HepG2 (cell line): ENCODE data around the gene VEGFA. TPM values are rescaled to one million over a fixed set of nuclear protein-coding genes. Genes with fewer than 3 reads are reported as not detected.

Source experiments
- E2F2 ChIP-seq: sonication (generic); formaldehyde crosslinking; IDR thresholded peaks from 2 replicates; pipeline ENCODE4 v1.4.0; 2020; ENCODE audit warnings: missing genetic modification reagents, borderline replicate concordance
- IRF1 ChIP-seq: sonication (generic); formaldehyde crosslinking; IDR thresholded peaks from 2 replicates; pipeline ENCODE4 v1.4.0; 2020; ENCODE audit warnings: low read depth, mild to moderate bottlenecking, missing genetic modification reagents
- MLX ChIP-seq: IDR thresholded peaks from 2 replicates; pipeline ENCODE4 v1.6.1; 2016
- PHF21A ChIP-seq: sonication (generic); formaldehyde crosslinking; IDR thresholded peaks from 2 replicates; pipeline ENCODE4 v1.5.0; 2020; ENCODE audit warnings: mild to moderate bottlenecking, missing genetic modification reagents
- RBM22 ChIP-seq: fragments of 200-400 bp; formaldehyde crosslinking; optimal IDR thresholded peaks from 2 replicates; pipeline ENCODE3; 2017; ENCODE audit warnings: mild to moderate bottlenecking, low read length, moderate library complexity
- RELA ChIP-seq: sonication (generic); formaldehyde crosslinking; IDR thresholded peaks from 2 replicates; pipeline ENCODE4 v1.4.0; 2020; ENCODE audit warnings: missing genetic modification reagents
- SOX5 ChIP-seq: IDR thresholded peaks from 2 replicates; pipeline ENCODE4 v1.6.1; 2016; ENCODE audit warnings: borderline replicate concordance
- SPEN ChIP-seq: sonication (generic); formaldehyde crosslinking; IDR thresholded peaks from 2 replicates; pipeline ENCODE4 v1.5.1; 2020; ENCODE audit warnings: low read depth, mild to moderate bottlenecking, missing genetic modification reagents
- THAP9 ChIP-seq: sonication (generic); formaldehyde crosslinking; IDR thresholded peaks from 2 replicates; pipeline ENCODE4; 2020; ENCODE audit warnings: missing genetic modification reagents, mild to moderate bottlenecking, borderline replicate concordance
- THYN1 ChIP-seq: sonication (generic); formaldehyde crosslinking; IDR thresholded peaks from 2 replicates; pipeline ENCODE4 v1.8.1; 2023; ENCODE audit warnings: low read depth, mild to moderate bottlenecking, moderate library complexity, missing genetic modification reagents, borderline replicate concordance
- TRIM22 ChIP-seq: fragments of 450-650 bp; IDR thresholded peaks from 2 replicates; pipeline ENCODE4 v1.6.1; 2017
- ZC3H13 ChIP-seq: sonication (generic); formaldehyde crosslinking; IDR thresholded peaks from 2 replicates; pipeline ENCODE4 v1.8.1; 2023; ENCODE audit warnings: mild to moderate bottlenecking, missing genetic modification reagents, moderate library complexity
- ZNF235 ChIP-seq: sonication (generic); formaldehyde crosslinking; IDR thresholded peaks from 2 replicates; pipeline ENCODE4 v1.8.1; 2023; ENCODE audit warnings: mild to moderate bottlenecking, missing genetic modification reagents, borderline replicate concordance
- ZNF460 ChIP-seq: sonication (generic); formaldehyde crosslinking; IDR thresholded peaks from 2 replicates; pipeline ENCODE4 v1.5.1; 2020; ENCODE audit warnings: missing genetic modification reagents, mild to moderate bottlenecking, borderline replicate concordance
- ZNF605 ChIP-seq: sonication (generic); formaldehyde crosslinking; IDR thresholded peaks from 2 replicates; pipeline ENCODE4 v1.8.0; 2022; ENCODE audit warnings: mild to moderate bottlenecking, missing genetic modification reagents
- ZNF766 ChIP-seq: sonication (generic); formaldehyde crosslinking; IDR thresholded peaks from 2 replicates; pipeline ENCODE4 v1.5.0; 2020; ENCODE audit warnings: missing genetic modification reagents, borderline replicate concordance
- ZNF772 ChIP-seq: sonication (generic); formaldehyde crosslinking; IDR thresholded peaks from 2 replicates; pipeline ENCODE4 v1.5.0; 2020; ENCODE audit warnings: mild to moderate bottlenecking, missing genetic modification reagents
- ZNF780A ChIP-seq: sonication (generic); formaldehyde crosslinking; IDR thresholded peaks from 2 replicates; pipeline ENCODE4 v1.8.0; 2022; ENCODE audit warnings: mild to moderate bottlenecking, missing genetic modification reagents, moderate library complexity
- polyA plus RNA-seq, 8 experiments: library from polyadenylated mRNA; depleted of rRNA in 3 of 8; stranded (reverse) in 7 of 8; unstranded in 1 of 8; fragments of >200 nt; fragmentation: Illumina TruSeq in 4 of 8; extraction: Trizol in 4 of 8; gene quantifications; 2 replicates each; pipeline versions ENCODE4 v1.2.1 to v1.2.3, GENCODE V29; 2011 to 2016; ENCODE audit warnings: low read depth in 4 of 8, missing spikeins in 1 of 8, mixed read lengths in 1 of 8; ENCODE audit not compliant: insufficient read depth in 1 of 8
- total RNA-seq, 5 experiments: library from RNA; depleted of rRNA; stranded (reverse); fragments of >200 nt; fragmentation: Illumina TruSeq; extraction: Trizol; gene quantifications; 2 replicates each; pipeline ENCODE4 v1.2.3, GENCODE V29; 2016; ENCODE audit warnings: low read depth in 1 of 5
- TF ChIP-seq, protein P1 (sequence below): IDR thresholded peaks from 2 replicates; pipeline ENCODE4 v1.4.0; 2020; ENCODE audit warnings: mild to moderate bottlenecking, missing genetic modification reagents

The VEGFA gene
- total and polyA plus RNA-seq, 2 of the 13 experiments (the other 11 are each of a cell fraction or from before 2014, with no cell fraction given) = 68.1 to 629 TPM

- no peak for TF ChIP-seq ZNF780A (CRISPR knock-in tag)
- no peak for TF ChIP-seq ZC3H13 (CRISPR knock-in tag)
- TF ChIP-seq, protein P1, sequence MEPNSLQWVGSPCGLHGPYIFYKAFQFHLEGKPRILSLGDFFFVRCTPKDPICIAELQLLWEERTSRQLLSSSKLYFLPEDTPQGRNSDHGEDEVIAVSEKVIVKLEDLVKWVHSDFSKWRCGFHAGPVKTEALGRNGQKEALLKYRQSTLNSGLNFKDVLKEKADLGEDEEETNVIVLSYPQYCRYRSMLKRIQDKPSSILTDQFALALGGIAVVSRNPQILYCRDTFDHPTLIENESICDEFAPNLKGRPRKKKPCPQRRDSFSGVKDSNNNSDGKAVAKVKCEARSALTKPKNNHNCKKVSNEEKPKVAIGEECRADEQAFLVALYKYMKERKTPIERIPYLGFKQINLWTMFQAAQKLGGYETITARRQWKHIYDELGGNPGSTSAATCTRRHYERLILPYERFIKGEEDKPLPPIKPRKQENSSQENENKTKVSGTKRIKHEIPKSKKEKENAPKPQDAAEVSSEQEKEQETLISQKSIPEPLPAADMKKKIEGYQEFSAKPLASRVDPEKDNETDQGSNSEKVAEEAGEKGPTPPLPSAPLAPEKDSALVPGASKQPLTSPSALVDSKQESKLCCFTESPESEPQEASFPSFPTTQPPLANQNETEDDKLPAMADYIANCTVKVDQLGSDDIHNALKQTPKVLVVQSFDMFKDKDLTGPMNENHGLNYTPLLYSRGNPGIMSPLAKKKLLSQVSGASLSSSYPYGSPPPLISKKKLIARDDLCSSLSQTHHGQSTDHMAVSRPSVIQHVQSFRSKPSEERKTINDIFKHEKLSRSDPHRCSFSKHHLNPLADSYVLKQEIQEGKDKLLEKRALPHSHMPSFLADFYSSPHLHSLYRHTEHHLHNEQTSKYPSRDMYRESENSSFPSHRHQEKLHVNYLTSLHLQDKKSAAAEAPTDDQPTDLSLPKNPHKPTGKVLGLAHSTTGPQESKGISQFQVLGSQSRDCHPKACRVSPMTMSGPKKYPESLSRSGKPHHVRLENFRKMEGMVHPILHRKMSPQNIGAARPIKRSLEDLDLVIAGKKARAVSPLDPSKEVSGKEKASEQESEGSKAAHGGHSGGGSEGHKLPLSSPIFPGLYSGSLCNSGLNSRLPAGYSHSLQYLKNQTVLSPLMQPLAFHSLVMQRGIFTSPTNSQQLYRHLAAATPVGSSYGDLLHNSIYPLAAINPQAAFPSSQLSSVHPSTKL (CRISPR knock-in tag) = peak; percentile 69
- 0 out of 2 replicates have a peak, but pooled peaks have one; percentile 5 for TF ChIP-seq THAP9 (CRISPR knock-in tag)
- 0 out of 2 replicates have a peak, but pooled peaks have one; percentile 13 for TF ChIP-seq PHF21A (CRISPR knock-in tag)
- no peak for TF ChIP-seq THYN1 (CRISPR knock-in tag)
- no peak for TF ChIP-seq TRIM22
- TF ChIP-seq SOX5 (CRISPR knock-in tag) = peak; percentile 38; the same call in 1 of the 2 replicates
- no peak for TF ChIP-seq ZNF235 (CRISPR knock-in tag)
- no peak for TF ChIP-seq IRF1 (CRISPR knock-in tag)
- no peak for TF ChIP-seq ZNF460 (CRISPR knock-in tag)
- no peak for TF ChIP-seq RELA (CRISPR knock-in tag)
- TF ChIP-seq ZNF766 (CRISPR knock-in tag) = no peak
- peak; percentile 11; the same call in 1 of the 2 replicates for TF ChIP-seq SPEN (CRISPR knock-in tag)
- no peak for TF ChIP-seq ZNF605 (CRISPR knock-in tag)
- TF ChIP-seq RBM22 = no peak
- TF ChIP-seq MLX (CRISPR knock-in tag) = no peak
- TF ChIP-seq E2F2 (CRISPR knock-in tag) = no peak
- no peak for TF ChIP-seq ZNF772
Observed at GRCh38 chr6:43766964-43767461, 3.0 kb upstream of the VEGFA start (continued).
